HG03565 (cell line): ENCODE measurements around the gene TRAF7.
A peak's percentile ranks its signal among the peaks of the same experiment; 100 is the strongest.
"Not testable (repeated sequence)": the region's sequence is repeated elsewhere in the genome, so short reads cannot be mapped to it uniquely, and the experiment has no call there.

Experiments
- ATAC-seq: cut with Tn5 transposase; IDR thresholded peaks from one replicate; pipeline ENCODE4 v1.9.1; 2021; ENCODE audit warnings: mild to moderate bottlenecking, moderate library complexity; ENCODE audit not compliant: unreplicated experiment

Gene TRAF7

GRCh38 chr16:2197765-2198164 is 42.2 kb downstream of the TRAF7 start:
- no peak for ATAC-seq

GRCh38 chr16:2198283-2198682 is 42.7 kb downstream of the TRAF7 start:
- ATAC-seq: no peak

- ATAC-seq: no peak
Measured at GRCh38 chr16:2199095-2199494, 43.5 kb downstream of the TRAF7 start.

GRCh38 chr16:2199621-2200139 is 44.1 kb downstream of the TRAF7 start:
- ATAC-seq: no peak

GRCh38 chr16:2200313-2200712 is 44.7 kb downstream of the TRAF7 start:
- no peak for ATAC-seq

- not testable (repeated sequence) for ATAC-seq
Measured at GRCh38 chr16:2203119-2203688, 47.6 kb downstream of the TRAF7 start.

- ATAC-seq: no peak
Measured at GRCh38 chr16:2204416-2205103, 49.0 kb downstream of the TRAF7 start.

GRCh38 chr16:2205104-2205966 is 49.8 kb downstream of the TRAF7 start, which contains the start of gene MLST8:
MLST8 (plus strand) TSS chr16:2205454; CDS start chr16:2206086, 632 bp downstream.
- peak; percentile 70 for ATAC-seq

- ATAC-seq: peak; percentile 15
Measured at GRCh38 chr16:2205967-2206313, 50.4 kb downstream of the TRAF7 start.

- ATAC-seq: no peak
Measured at GRCh38 chr16:2206420-2206779, 50.8 kb downstream of the TRAF7 start.

GRCh38 chr16:2206780-2207433 is 51.3 kb downstream of the TRAF7 start:
- ATAC-seq: no peak

GRCh38 chr16:2207872-2208271 is 52.3 kb downstream of the TRAF7 start:
- no peak for ATAC-seq

GRCh38 chr16:2208308-2208707 is 52.7 kb downstream of the TRAF7 start:
- no peak for ATAC-seq

GRCh38 chr16:2208772-2209171 is 53.2 kb downstream of the TRAF7 start:
- ATAC-seq: no peak

- ATAC-seq: no peak
Measured at GRCh38 chr16:2209258-2210008, 53.9 kb downstream of the TRAF7 start.

- ATAC-seq: no peak
Measured at GRCh38 chr16:2210009-2210332, 54.4 kb downstream of the TRAF7 start.

- ATAC-seq: no peak
Measured at GRCh38 chr16:2210386-2211365, 55.1 kb downstream of the TRAF7 start, which contains the start of gene BRICD5. BRICD5 (minus strand) TSS chr16:2210863; CDS start chr16:2210833, 30 bp downstream.

GRCh38 chr16:2211923-2212347 is 56.4 kb downstream of the TRAF7 start:
- no peak for ATAC-seq
